SK-N-SH (cell line): ENCODE data around the gene SVIL. TPM values are rescaled to one million over a fixed set of nuclear protein-coding genes. Genes with fewer than 3 reads are reported as not detected.

Experiments
- CTCF ChIA-PET: fragments of 300-600, 350-600 bp; formaldehyde crosslinking; extraction: SDS; loops from one replicate; lab custom pipeline; 2021; lab: Yijun Ruan, JAX
- POLR2A ChIA-PET: fragments of 350-600 bp; sonication (Branson Sonifier 250); formaldehyde crosslinking; extraction: SDS; loops from one replicate; lab custom pipeline; 2020; ENCODE audit warnings: antibody characterized with exemption, inconsistent platforms; lab: Yijun Ruan, JAX
- DNase-seq: peaks from one replicate; pipeline ENCODE4 v3.0.0; 2012
- H2AFZ ChIP-seq: fragments of 200-600 bp; sonication (generic); 2 replicates; pipeline ENCODE4 v1.8.1; 2016; ENCODE audit warnings: antibody characterized with exemption, mild to moderate bottlenecking, low read depth
- H3F3A ChIP-seq: fragments of 200-600 bp; sonication (generic); replicated peaks from 2 replicates; pipeline ENCODE3; 2016; ENCODE audit warnings: antibody characterized with exemption, mild to moderate bottlenecking; ENCODE audit not compliant: insufficient read depth
- H3K27ac ChIP-seq, 2 experiments: fragments of 200-500 bp in 1 of 2; fragments of 200-600 bp in 1 of 2; sonication (Bioruptor generic) in 1 of 2; sonication (generic), shearing (Covaris generic) in 1 of 2; 2 replicates each; pipeline versions ENCODE4 v1.5.1 to v1.6.1; 2014 to 2016; ENCODE audit warnings: low read depth in 2 of 2, inconsistent platforms in 1 of 2, low read length in 1 of 2, mild to moderate bottlenecking in 1 of 2, mixed read lengths in 1 of 2
- H3K27me3 ChIP-seq: fragments of 200-600 bp; sonication (generic), shearing (Covaris generic); 2 replicates; pipeline ENCODE4 v1.6.1; 2016; ENCODE audit warnings: mixed run types; ENCODE audit not compliant: insufficient read depth
- H3K36me3 ChIP-seq, 2 experiments: fragments of 200-500 bp in 1 of 2; fragments of 200-600 bp in 1 of 2; sonication (Bioruptor generic) in 1 of 2; sonication (generic) in 1 of 2; replicated peaks in 1 of 2; 2 replicates each; pipeline versions ENCODE3 to v1.5.1; 2014 to 2016; ENCODE audit warnings: low read length in 1 of 2, mild to moderate bottlenecking in 1 of 2; ENCODE audit not compliant: insufficient read depth in 2 of 2, control insufficient read depth in 1 of 2
- H3K4me1 ChIP-seq, 2 experiments: fragments of 200-500 bp in 1 of 2; fragments of 200-600 bp in 1 of 2; sonication (Bioruptor generic) in 1 of 2; sonication (generic), shearing (Covaris generic) in 1 of 2; 2 replicates each; pipeline versions ENCODE4 v1.5.1 to v1.6.1; 2014 to 2016; ENCODE audit warnings: low read depth in 1 of 2, low read length in 1 of 2, mixed run types in 1 of 2; ENCODE audit not compliant: insufficient read depth in 2 of 2, control insufficient read depth in 1 of 2
- H3K4me2 ChIP-seq: fragments of 200-600 bp; sonication (generic), shearing (Covaris generic); 2 replicates; pipeline ENCODE4 v1.6.1; 2017; ENCODE audit warnings: mixed run types
- H3K4me3 ChIP-seq, 2 experiments: fragments of 200-500 bp in 1 of 2; fragments of 200-600 bp in 1 of 2; sonication (Bioruptor generic) in 1 of 2; sonication (generic), shearing (Covaris generic) in 1 of 2; 2 replicates each; pipeline versions ENCODE4 v1.5.1 to v1.8.1; 2014 to 2016; ENCODE audit warnings: low read depth in 2 of 2, inconsistent platforms in 1 of 2, low read length in 1 of 2, mild to moderate bottlenecking in 1 of 2, mixed read lengths in 1 of 2, moderate library complexity in 1 of 2
- H3K79me2 ChIP-seq: fragments of 200-600 bp; sonication (generic); 2 replicates; pipeline ENCODE4 v1.8.1; 2017; ENCODE audit warnings: mild to moderate bottlenecking; ENCODE audit not compliant: insufficient read depth
- H3K9ac ChIP-seq: fragments of 200-600 bp; sonication (generic); 2 replicates; pipeline ENCODE4 v1.6.1; 2017; ENCODE audit warnings: mixed run types
- H3K9me2 ChIP-seq: fragments of 200-600 bp; sonication (generic); 2 replicates; pipeline ENCODE4 v1.6.1; 2017; ENCODE audit warnings: mixed run types
- H3K9me3 ChIP-seq: fragments of 200-600 bp; sonication (generic); 2 replicates; pipeline ENCODE4 v1.6.1; 2017; ENCODE audit warnings: mixed run types, mild to moderate bottlenecking, moderate library complexity
- H4K20me1 ChIP-seq: fragments of 200-600 bp; sonication (generic); 2 replicates; pipeline ENCODE4 v1.6.1; 2017; ENCODE audit warnings: mild to moderate bottlenecking, mixed run types; ENCODE audit not compliant: insufficient read depth
- CHD2 ChIP-seq: fragments of 150-350 bp; IDR thresholded peaks from 2 replicates; pipeline ENCODE4 v1.6.1; 2018; ENCODE audit warnings: low read length; ENCODE audit not compliant: partially characterized antibody
- EZH2phosphoT487 ChIP-seq: fragments of 200-600 bp; sonication (generic); IDR thresholded peaks from 2 replicates; pipeline ENCODE4 v1.6.1; 2017; ENCODE audit warnings: low read depth, mixed run types, mild to moderate bottlenecking, antibody characterized with exemption, moderate library complexity, borderline replicate concordance
- FOSL2 ChIP-seq: IDR thresholded peaks from 2 replicates; pipeline ENCODE4 v1.4.0; 2012; ENCODE audit warnings: low read depth, mild to moderate bottlenecking, moderate library complexity, borderline replicate concordance
- FOXM1 ChIP-seq: IDR thresholded peaks from 2 replicates; pipeline ENCODE4 v1.4.0; 2012; ENCODE audit warnings: low read depth, mild to moderate bottlenecking
- POLR2AphosphoS5 ChIP-seq: IDR thresholded peaks from 2 replicates; pipeline ENCODE4 v1.6.1; 2012; ENCODE audit warnings: low read depth, low read length
- RAD21 ChIP-seq: IDR thresholded peaks from 2 replicates; pipeline ENCODE4 v1.6.1; 2012; ENCODE audit warnings: mild to moderate bottlenecking, low read length
- RCOR1 ChIP-seq: fragments of 150-350 bp; IDR thresholded peaks from 2 replicates; pipeline ENCODE4 v1.6.1; 2017; ENCODE audit warnings: antibody characterized with exemption, low read length
- TCF12 ChIP-seq: IDR thresholded peaks from 2 replicates; pipeline ENCODE4 v1.4.0; 2012
- USF2 ChIP-seq: fragments of 150-350 bp; IDR thresholded peaks from 2 replicates; pipeline ENCODE4 v1.6.1; 2017; ENCODE audit warnings: antibody characterized with exemption, low read length, low read depth, borderline replicate concordance
- YY1 ChIP-seq: IDR thresholded peaks from 2 replicates; pipeline ENCODE4 v1.4.0; 2012; ENCODE audit warnings: low read depth, mild to moderate bottlenecking
- ZBTB33 ChIP-seq: IDR thresholded peaks from 2 replicates; pipeline ENCODE4 v1.4.0; 2012; ENCODE audit warnings: low read depth, borderline replicate concordance
- WGBS: methylation state at CpG from one replicate; pipeline ENCODE4 v1.1.6; 2017; ENCODE audit warnings: low lambda C conversion rate; 5-methylcytosine and 5-hydroxymethylcytosine counted together
- polyA plus RNA-seq, 3 experiments: library from polyadenylated mRNA; depleted of rRNA; stranded (reverse); fragments of >200 nt; gene quantifications; 2 replicates each; pipeline ENCODE4 v1.2.3, GENCODE V29; 2012

Gene SVIL
- polyA plus RNA-seq, 1 of the 3 experiments (the other 2 are of a cell fraction), result 48.7 TPM

- DNase-seq, result no peak
- H3K9me3 ChIP-seq, result no peaks in the 10 kb centered on the region
- peaks cover 40% of the 10 kb centered on the region for H3K79me2 ChIP-seq
- WGBS, result 97% methylated on average over 9 of the region's 9 CpGs
- peaks cover 30 to 73% of the 10 kb centered on the region in 2 experiments for H3K36me3 ChIP-seq
- H3K9ac ChIP-seq, result no peak overlapping the region
- H2AFZ ChIP-seq, result no peak overlapping the region
- CTCF ChIA-PET, result interaction anchor here (0.8 to 1.2 kb wide), 2 partner anchors 92 to 321 kb away, joined by 3 to 4 read pairs; no protein-coding TSS in a partner anchor
- no peaks in the 10 kb centered on the region for H3K9me2 ChIP-seq
- peaks cover 26% of the 10 kb centered on the region; the same call in 1 of the 2 replicates for H4K20me1 ChIP-seq
- H3K4me3 ChIP-seq, result no peak overlapping the region
- H3K4me2 ChIP-seq, result no peak overlapping the region
- H3F3A ChIP-seq, result no peaks in the 10 kb centered on the region
- no peaks in the 10 kb centered on the region for H3K27me3 ChIP-seq
- H3K4me1 ChIP-seq, result no peaks in the 10 kb centered on the region
- POLR2A ChIA-PET, result no interaction called here
- TF ChIP-seq RAD21 (no peak), USF2 (no peak), RCOR1 (no peak), FOSL2 (no peak), FOXM1 (no peak), ZBTB33 (no peak), TCF12 (no peak), CHD2 (no peak)
- no peak overlapping the region for H3K27ac ChIP-seq
These were observed 47.1 kb upstream of the SVIL start for GRCh38 chr10:29681676-29682448.

- Histone ChIP-seq H3K27me3 (no peaks in the 10 kb centered on the region), H3K36me3 (peaks cover 28 to 68% of the 10 kb centered on the region in 2 experiments), H3K9me3 (0 out of 2 replicates have a peak, but pooled peaks cover 3% of the 10 kb centered on the region), H3K4me3 (no peak overlapping the region), H3K4me2 (no peak overlapping the region), H3K4me1 (no peaks in the 10 kb centered on the region), H2AFZ (no peak overlapping the region), H4K20me1 (peaks cover 17% of the 10 kb centered on the region; the same call in 1 of the 2 replicates), H3K79me2 (peaks cover 33% of the 10 kb centered on the region), H3K9ac (no peak overlapping the region), H3K9me2 (no peaks in the 10 kb centered on the region), H3F3A (no peaks in the 10 kb centered on the region), H3K27ac (no peak overlapping the region)
- no peak for DNase-seq
- 90% methylated on average over 6 of the region's 6 CpGs for WGBS
- CTCF ChIA-PET, result no interaction called here
- POLR2A ChIA-PET, result no interaction called here
- TF ChIP-seq FOSL2 (no peak), POLR2AphosphoS5 (no peak), EZH2phosphoT487 (no peak), YY1 (no peak)
- TF ChIP-seq, all 33 proteins: peak for 0
These were observed 45.3 kb upstream of the SVIL start for GRCh38 chr10:29680091-29680490.
